M059J (cell line): ENCODE measurements around the gene IGFBP4. TPM values are rescaled to one million over a fixed set of nuclear protein-coding genes. Genes with fewer than 3 reads are reported as not detected.
A peak's percentile ranks its signal among the peaks of the same experiment; 100 is the strongest.
"Not testable (repeated sequence)": the region's sequence is repeated elsewhere in the genome, so short reads cannot be mapped to it uniquely, and the experiment has no call there.

Experiments used
- DNase-seq: peaks from one replicate; pipeline ENCODE4 v3.0.0-alpha.2; 2012; ENCODE audit warnings: low read depth
- total RNA-seq: library from RNA; depleted of rRNA; stranded (reverse); fragments of >200 nt; shearing (Covaris generic); gene quantifications from 2 replicates; pipeline ENCODE4 v1.2.3, GENCODE V29; 2014; rRNA removed

The IGFBP4 gene
- 6.5 and 10.1 TPM in 2 replicates for total RNA-seq

DNA sequence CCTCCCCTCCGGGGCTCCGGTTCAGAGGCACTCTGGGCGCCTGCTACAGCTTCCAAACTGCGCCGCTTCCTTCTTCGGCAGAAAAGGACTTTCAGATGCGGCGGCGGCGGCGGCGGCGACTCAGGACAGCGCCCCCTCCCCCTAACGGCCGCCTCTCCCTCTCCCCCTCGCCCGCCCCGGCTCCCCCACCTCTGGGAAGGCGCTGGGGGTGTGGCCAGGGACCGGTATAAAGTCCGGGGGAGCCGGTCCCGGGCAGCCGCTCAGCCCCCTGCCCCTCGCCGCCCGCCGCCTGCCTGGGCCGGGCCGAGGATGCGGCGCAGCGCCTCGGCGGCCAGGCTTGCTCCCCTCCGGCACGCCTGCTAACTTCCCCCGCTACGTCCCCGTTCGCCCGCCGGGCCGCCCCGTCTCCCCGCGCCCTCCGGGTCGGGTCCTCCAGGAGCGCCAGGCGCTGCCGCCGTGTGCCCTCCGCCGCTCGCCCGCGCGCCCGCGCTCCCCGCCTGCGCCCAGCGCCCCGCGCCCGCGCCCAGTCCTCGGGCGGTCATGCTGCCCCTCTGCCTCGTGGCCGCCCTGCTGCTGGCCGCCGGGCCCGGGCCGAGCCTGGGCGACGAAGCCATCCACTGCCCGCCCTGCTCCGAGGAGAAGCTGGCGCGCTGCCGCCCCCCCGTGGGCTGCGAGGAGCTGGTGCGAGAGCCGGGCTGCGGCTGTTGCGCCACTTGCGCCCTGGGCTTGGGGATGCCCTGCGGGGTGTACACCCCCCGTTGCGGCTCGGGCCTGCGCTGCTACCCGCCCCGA, at the start of gene IGFBP4:
IGFBP4 (plus strand) TSS at position 255 of the 792 bp plus-strand sequence; CDS start at position 541, 286 bp downstream.
- DNase-seq = peak; percentile 69

DNA sequence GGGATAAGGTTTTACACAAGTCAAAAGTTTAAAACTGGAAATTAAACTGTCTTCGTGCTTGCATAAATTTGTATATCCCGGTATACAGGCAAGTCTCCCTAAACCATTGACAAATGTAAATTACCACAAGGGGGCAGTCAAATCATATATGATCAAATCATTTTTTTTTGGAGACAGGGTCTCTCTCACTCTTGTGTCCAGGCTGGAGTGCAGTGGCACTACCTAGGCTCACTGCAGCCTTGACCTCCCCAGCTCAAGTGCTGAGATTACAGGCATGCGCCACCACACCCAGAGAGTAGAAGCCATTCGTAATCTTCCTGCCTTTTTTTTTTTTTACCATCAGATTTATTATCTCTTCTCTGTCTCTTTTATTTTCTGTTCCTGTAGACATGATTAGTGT, 44.1 kb upstream of the IGFBP4 start:
- DNase-seq = peak; percentile 50

DNA sequence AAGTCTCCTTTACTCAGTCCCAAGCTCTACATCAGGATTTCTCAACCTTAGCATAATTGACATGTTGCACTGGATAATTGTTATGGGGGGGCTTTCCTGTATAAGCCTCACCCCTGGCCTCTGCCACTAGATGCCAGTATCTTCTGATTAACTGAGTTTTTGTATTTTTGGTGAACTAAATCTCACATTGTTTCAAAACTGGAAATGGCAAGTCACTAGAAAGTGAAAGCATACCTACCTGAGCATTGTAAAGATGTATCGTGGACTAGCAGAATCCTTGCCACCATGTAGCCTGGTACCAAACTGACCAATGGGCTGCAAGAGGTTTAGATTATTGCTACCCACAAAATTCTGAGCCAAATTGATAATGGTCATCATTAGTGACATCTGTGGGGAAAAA, 40.6 kb upstream of the IGFBP4 start:
- no peak for DNase-seq

DNA sequence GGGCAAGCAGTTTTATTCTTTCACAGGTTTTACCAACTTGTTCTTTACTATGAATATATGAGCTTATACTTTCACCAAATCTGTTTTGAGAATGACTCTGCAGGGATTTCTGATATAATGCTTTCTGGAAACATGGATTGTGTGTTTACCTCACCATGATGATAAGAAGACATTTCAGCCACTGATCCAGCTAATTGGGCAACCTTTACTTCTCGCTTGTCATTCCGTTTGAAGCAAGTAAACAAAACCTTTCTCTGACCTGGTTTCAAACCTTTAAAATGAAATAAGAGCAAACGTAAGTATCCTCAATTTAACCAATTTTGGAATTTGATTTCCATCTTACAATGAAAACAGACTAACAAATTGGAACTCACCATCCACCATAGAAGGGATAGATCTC, 39.2 kb upstream of the IGFBP4 start:
- no peak for DNase-seq

- DNase-seq = no peak
Observed at GRCh38 chr17:40407460-40407859, 35.8 kb upstream of the IGFBP4 start.

GRCh38 chr17:40409540-40409939, 33.7 kb upstream of the IGFBP4 start:
- not testable (repeated sequence) for DNase-seq

DNA sequence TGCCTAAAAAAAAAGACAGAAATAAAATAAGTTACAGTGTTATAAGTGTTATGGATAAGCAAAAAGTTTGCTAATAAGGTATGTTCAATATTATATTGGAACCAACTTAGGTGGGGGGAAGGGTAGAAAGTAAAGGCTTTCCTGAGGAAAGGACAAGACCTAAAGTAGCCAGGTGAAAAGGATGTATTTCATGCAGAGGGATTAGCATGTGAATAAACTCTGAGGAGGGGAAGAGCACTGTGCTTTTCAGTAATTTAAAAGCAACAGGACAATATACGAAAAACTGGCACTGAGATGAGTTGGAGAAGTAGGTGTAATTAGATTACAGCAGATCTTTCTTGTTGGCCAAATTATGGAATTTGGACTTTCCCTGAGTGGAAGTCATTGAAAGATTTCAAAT, 33.2 kb upstream of the IGFBP4 start:
- DNase-seq = no peak

GRCh38 chr17:40411821-40412220, 31.4 kb upstream of the IGFBP4 start:
- DNase-seq = no peak

DNA sequence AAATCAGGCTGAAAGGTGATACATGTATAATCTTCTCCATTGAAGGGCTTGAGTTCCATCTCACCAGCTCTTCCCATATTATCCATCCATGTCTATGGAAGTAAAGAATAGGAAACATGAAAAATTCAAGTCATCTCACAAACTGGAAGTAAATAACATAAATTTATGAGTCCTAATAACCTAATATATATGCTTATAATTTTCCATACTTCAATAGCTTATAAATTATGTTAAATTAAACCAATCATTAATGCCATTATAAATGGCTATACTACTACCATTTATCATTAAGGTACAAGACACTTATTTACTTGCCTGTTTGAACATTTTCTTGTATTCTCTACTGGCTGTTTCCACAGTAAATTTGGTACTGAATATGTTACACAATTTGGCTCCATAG, 30.4 kb upstream of the IGFBP4 start:
- no peak for DNase-seq

DNA sequence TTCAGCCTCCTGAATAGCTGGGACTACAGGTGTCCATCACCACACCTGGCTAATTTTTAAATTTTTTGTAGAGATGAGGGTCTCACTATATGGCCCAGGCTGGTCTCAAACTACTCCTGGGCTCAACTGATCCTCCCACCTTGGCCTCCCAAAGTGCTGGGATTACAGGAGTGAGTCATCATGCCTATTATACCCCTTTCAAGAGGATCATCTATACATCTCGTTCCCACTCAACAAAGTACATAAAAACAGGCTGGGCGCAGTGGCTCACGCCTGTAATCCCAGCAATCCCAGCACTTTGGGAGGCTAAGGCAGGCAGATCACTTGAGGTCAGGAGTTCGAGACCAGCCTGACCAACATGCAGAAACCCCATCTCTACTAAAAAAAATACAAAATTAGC, 28.9 kb upstream of the IGFBP4 start:
- DNase-seq = not testable (repeated sequence)

GRCh38 chr17:40415390-40415789, 27.9 kb upstream of the IGFBP4 start:
- peak; percentile 30 for DNase-seq

DNA sequence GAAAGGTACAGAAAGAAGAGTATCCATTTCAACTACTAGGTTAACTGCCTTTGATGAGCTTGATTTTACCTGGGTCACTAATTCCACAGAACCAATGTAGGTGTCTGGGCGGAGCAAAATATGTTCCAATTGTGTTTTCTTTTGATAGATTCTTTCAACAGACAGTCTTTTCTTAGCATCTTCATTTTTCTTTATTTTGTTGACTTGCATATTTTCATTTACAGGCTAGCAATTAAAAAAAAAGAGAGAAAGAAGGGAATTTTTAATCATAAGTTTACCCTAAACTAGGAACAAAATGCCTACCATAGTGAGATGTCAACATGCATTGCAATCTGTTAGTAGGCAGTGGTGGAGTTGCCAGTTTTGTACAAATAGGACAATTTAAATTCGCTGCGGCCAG, 26.6 kb upstream of the IGFBP4 start:
- no peak for DNase-seq

GRCh38 chr17:40417258-40417608, 26.0 kb upstream of the IGFBP4 start:
- DNase-seq = peak; percentile 27

- peak; percentile 100 for DNase-seq
Observed at GRCh38 chr17:40417609-40418427, 25.4 kb upstream of the IGFBP4 start, which contains the start of gene TOP2A. TOP2A (minus strand) TSS chr17:40417896; CDS start chr17:40417791, 105 bp downstream.

DNA sequence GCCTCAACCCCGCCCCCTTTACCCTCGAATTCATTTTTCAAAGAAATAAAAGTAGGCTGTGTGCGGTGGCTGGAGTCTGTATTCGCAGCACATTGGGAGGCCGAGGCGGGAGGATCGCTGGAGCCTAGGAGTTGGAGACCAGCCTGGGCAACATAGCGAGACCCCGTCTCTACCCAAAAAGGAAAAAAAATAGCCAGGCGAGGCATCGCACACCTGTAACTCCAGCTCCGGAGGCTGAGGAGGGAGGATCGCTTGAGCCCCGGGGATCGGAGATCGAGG, 24.9 kb upstream of the IGFBP4 start:
- no peak for DNase-seq

GRCh38 chr17:40419559-40420331, 23.5 kb upstream of the IGFBP4 start:
- peak; percentile 24 for DNase-seq

DNA sequence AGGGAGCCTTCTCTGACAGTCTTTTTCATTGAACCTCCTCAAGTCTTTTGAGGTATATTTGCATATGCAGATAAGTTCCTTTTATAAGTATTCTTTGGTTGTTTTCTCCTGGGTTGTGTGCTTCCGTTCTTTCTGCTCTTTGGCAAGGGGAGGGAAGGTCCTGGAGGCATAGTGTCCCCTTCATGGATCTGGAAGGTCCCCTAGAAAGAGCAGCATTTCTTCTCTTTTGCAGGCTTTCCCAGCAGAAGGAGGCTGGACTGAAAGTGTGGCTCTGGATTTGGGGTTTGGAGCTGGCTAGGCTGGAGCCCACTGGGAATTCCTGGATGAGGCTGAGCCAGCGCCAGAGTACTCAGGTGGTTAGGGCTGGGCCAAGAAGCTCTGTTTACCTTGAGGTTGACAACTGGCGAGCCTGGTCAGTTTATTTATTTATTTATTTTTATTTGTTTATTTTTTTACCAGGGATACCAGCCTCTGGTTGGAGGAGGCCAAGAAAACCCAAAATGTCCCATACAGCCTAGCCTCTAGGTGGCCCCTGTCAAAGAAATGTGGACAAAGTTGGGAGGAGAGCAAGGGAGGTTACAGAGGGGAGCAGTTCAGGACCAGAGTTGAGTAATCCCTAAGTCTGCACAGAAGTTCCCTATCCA, 20.1 kb upstream of the IGFBP4 start:
- peak; percentile 32 for DNase-seq

DNA sequence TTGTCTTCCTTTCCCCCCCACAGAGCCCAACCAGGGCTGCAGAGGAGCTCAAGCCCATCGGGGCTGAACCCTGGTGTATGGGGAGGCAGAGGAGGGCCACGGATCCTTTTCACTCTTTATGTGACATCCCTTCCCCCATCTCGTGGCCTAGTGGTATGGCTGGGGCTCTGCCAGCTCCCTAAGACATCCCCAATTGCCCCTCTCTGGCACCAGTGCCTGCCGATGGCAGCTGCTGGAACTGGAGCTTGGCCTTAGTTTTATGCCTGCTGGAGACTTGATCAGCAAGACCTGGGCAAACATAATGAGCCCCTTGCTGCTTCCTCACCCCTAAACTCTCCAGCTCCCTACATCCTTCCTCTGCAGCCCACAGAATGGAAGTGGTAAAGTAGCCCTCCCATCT, 17.5 kb upstream of the IGFBP4 start:
- no peak for DNase-seq

DNA sequence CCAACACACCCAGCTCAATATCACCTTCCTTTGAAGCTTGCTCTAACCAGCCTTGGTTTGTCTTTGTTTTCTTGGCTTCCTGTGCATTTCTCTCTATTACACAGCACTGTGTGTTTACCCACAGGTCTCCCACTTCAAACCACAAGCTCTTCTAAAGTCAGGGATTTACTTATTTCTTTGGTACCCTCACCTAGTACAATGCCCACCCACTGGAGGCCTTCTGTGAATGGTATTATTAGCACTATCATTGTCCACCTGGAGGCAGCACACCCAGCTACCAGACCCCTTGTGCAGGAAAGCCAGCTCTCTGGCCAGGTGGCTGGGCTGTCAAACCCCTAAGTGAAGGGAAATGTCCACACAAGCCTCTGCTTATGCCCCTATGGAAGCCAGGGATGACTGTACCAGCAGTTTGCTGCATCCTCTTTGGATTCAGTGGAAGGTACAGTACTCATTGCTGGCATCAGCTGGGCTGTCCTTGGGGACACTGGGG, 16.2 kb upstream of the IGFBP4 start:
- no peak for DNase-seq

DNA sequence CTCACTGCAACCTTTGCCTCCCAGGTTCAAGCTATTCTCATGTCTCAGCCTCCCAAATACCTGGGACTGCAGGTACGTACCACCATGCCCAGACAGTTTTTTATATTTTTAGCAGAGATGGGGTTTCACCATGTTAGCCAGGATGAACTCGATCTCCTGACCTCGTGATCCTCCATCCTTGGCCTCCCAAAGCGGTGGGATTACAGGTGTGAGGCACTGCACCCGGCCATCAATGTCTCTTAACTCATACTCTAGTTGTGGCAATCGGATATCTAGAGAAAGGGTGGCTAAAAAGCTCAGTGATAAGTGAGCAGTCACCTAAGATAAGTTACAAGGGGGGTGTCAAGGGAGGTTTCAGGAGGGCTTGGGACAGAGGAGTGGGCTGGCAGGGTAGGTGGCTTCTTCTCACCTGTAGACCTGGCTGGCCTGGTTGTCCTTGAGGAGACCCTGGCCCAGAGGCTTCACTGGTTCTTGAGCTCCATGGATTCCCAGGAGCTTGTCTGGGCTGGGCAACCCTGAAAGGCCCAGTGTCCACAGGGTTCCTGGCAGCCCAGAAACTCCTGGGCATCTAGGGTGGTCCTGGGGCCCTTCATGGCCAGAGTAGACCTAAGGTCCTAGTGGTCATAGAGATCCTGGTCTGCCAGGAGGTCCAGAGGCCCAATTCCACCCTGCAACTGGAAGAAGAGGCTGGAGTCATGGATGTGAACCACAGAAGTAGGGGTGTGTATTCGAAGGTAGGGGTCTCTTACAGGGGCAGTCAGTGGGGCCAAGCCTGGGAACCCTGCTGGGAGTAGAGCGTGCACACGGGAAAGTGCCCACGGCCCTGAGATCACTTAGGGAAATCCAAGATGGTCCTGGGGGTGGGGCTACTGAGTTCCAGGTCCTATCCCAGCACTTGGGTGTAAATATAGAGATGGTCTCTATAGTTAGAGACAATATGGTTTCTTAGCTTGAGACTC, 12.7 kb upstream of the IGFBP4 start:
- DNase-seq = no peak

DNA sequence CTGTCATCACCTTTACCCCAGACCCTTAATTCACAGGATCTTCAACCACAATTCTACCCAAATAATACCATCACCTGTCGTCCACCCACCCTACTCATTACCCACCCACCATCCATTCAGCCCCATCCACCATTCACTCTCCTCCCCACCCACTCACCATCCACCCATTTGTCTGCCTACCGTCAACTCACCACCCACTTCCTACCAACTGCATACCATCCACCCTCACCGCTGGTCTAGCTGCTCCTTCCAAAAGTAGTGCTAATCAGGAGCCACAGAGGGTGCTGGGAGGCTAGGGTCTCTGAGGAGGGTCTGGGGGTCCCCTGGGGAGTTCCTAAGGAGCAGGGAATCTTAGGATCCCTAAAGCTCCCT, 12.0 kb upstream of the IGFBP4 start:
- DNase-seq = no peak
